Right ventricle myocardium inferior (tissue), 1 donor: ENCODE results near the gene FXYD6. TPM values are rescaled to one million over a fixed set of nuclear protein-coding genes. Genes with fewer than 3 reads are reported as not detected.

ENCODE experiments used
- ATAC-seq: fragments of 200-7000 bp; cut with Tn5 transposase; one replicate; pipeline ENCODE4 v1.9.1; 2020; ENCODE audit warnings: mild to moderate bottlenecking, moderate library complexity
- DNase-seq: peaks from one replicate; pipeline ENCODE4 v3.0.0; 2021; ENCODE audit errors: missing footprints
- intact Hi-C: fragments of 100-400 bp; cut with DNase I; formaldehyde crosslinking; loops from one replicate; pipeline ENCODE4 v1.11.0; 2022
- total RNA-seq: library from RNA; stranded (reverse); fragmentation: NEBNext Ultra II Directional; extraction: Animal tissue kit (Norgen Biotek cat#: 25700); gene quantifications from one replicate; pipeline ENCODE4 v1.2.1, GENCODE V29; 2021
- donor health status: DM: no; HTN: yes; CAD: no; lungs with severe emphysema.

Gene FXYD6
- total RNA-seq, 1 donor from 2014 or later = 41.2 TPM

DNA sequence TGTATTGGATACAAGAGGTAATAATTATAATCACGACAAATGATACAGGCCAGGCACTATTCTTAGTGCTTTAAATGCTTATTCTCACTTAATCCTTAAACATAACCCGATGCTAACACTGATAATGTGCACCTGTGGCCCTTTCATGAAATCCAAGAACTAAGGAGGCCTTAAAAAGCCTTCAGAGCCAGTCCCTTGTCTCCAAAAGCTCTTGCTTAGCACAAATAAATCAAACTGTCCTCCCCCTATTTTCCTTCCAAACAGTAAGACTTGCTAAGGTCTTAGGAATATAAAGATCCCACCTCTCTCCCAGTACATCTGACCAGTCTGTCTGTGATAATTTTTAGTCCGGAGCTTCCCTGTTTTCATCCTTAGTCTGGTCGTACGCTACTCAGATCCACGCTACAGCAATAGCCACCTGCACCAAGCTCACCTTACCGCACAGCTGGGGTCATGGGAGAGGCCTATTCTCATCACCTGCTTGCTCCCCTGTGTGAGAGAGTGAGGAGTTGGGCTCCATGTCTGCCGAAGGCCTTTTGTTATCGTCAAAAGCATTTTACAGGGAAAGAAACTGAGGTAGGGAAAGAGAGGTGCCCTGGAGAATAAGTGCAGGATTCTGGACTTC lies 16.9 kb downstream of the FXYD6 start:
- ATAC-seq = no peak
- intact Hi-C loops = no loop called here
- DNase-seq = no peak

DNA sequence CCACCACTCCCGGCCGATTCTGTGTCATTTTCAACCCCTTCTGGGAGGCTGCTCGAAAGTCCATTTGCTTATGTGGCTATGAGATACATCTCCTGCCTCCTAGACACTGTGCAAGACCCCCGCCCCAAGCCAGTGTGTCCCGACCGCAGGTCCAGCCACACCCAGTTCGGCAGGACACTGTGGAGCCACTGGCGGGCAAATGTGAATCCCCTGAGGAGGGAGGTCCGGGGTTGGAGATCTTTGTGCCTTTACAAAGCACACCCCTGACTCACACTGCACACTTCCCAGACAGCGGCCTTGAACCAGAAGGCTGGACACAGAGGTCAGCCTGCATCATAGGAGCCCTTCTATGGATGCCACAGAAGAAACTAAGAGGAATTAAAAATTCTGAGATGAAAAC lies 17.4 kb downstream of the FXYD6 start:
- ATAC-seq = no peak
- intact Hi-C loops = no loop called here
- no peak for DNase-seq

DNA sequence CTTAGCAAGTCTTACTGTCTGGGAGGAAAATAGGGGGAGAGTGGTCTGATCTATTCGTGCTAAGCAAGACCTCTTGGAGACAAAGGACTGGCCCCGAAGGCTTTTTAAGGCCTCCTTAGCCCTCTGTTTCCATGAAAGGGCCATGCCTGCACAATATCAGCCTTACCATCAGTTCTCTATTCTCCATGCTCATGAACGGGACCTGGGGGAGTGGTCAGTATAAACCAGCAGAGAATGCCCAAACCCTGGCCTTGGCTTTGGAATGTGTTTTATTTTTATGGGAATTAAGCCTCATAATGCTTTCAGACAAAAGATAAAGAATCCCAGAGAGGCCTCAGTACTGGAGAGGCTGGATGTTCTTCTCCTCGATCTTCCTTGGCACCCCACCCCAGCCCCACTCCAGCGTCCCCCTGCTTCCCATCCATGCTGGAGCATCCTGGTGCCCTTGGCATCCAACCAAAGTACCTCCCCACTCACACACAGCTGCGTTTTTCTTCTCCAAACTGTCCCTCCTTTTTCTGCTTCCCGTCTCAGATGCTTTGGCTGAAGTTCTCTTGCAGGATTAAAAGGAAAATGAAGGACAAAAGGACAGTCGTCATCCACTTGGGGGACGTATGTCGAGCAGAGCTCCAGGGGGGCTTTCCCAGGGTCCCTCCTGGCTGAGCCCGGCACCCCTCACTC lies 18.6 kb downstream of the FXYD6 start:
- intact Hi-C loops = no loop called here
- DNase-seq (no peak), ATAC-seq (no peak)

DNA sequence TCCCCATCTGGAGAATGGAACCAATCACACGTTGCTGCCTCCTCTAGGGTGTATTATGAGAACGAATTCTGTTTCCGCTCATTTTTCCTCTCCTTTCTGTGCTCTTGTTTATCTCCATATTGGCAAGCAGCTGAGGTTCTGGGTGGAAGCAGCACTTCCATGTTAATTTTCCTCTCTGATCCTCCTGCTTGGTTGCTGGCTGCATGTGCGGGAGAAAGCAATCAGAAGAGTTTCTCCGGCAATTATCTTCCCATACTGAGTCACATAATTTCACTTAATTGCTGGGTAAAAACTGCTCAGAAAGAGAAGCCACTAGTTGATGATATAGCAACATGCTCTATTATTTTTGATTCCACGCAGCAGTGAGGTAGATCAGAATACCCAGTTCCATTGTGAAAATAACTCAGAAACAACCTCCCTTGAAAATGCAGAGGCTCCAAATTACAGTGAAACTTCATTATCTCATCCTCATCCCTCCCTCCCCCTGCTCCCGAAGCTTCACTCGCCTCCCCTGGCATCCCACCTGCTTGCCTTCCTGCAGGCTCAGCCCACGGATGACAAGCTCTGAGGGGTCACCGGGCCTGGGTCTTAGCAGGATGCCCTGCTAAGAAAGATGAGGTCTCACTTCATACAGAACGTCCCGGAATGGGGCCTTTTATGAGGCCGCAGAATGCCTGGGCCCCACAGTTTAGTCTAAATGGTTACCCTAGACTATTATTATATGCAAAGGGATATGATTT lies 20.4 kb downstream of the FXYD6 start:
- DNase-seq (no peak), ATAC-seq (no peak)
- intact Hi-C loops = no loop called here

DNA sequence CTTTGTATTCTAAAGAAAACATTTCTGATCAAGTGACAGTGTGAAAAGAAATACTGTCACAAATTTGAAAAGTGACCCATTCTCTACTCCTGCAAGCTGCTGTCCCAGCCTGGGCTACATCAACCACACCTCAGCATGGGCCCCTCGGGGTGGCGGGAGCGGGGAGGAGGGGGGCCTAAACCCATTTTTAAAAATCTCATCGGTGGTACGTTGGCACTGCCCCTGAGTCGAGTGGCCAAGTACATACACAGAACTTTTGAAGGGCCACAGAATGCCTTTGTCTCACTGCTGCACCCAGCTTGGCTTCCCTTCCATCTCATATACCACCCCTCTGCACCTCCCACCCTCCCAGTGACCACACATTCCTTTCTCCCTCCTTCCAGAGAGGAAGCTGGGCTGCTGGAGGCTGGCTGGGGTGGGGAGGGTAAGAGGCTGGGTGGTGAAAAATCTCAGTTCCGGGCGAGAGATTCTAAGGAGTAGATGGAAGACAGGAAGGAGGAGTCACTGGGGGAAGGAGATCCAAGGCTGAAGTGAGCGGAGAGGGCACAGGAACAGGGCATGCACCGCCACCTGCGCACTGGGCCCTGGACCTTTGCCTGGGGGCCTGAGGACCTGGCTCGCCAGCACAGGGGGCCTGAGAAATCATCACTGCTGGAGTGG lies 21.1 kb downstream of the FXYD6 start:
- intact Hi-C loops = no loop called here
- ATAC-seq (no peak), DNase-seq (no peak)

DNA sequence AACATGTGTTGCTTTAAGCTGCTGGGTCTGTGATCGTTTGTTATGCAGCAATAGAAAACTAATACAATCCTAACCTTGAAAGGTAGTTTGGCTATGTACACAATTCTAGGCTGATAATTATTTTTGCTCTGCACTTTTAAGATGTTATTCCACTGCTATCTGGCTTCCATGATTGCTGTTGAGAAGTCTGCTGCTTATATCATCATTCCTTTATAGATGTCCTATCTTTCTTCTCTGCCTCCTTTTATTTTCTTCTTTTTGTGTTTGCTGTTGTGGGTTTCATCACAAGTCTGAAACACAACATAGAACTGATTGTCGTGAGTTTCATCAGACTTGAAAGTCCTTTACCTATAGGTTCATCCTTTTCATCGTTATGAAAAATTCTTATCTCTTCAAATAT lies 24.1 kb downstream of the FXYD6 start:
- intact Hi-C loops = loop anchor here (5.0 kb wide), 1 partner anchor 35 kb away; no protein-coding TSS in a partner anchor
- no peak for DNase-seq
- no peak for ATAC-seq

DNA sequence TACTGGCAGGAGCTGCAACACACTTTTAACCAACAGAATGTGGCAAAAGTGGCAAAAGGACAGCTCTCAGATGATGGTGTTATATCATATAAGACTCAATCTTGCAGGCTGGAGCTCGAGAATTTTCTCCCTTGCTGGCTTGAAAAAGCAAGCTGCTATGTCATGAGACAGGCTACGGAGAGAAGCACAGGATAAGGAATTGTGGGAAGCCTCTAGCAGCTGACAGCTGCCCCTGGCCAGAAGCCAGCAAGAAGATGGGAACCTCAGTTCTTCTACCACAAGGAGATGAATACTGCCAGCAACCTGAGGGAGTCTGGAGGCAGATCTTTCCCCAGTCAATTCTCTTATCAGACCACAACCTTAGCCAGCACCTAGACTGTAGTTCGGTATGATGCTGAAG lies 24.6 kb downstream of the FXYD6 start:
- ATAC-seq (peak; percentile 42), DNase-seq (no peak)
- intact Hi-C loops = loop anchor here (5.0 kb wide), 1 partner anchor 35 kb away; no protein-coding TSS in a partner anchor

DNA sequence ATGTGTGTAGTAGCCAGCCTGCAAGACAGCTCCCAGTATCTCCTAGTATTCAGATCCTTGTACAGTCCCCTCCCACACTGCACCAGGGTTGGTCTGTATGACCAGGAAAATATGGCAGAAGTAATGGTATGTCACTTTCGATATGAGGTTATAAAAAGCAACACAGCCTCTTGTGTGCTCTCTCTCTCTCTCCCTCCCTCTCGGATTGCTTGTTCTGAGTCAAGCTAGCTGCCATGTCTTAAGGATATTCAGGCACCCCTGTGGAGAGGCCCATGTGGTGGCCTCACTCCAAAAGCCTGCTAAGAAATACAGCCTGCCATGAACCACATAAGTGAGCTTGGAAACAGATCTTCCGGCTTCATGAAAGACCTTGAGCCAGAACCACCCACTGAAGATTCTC lies 25.4 kb downstream of the FXYD6 start:
- ATAC-seq = peak; percentile 55
- intact Hi-C loops = loop anchor here (5.0 kb wide), 1 partner anchor 36 kb away; no protein-coding TSS in a partner anchor
- no peak for DNase-seq

DNA sequence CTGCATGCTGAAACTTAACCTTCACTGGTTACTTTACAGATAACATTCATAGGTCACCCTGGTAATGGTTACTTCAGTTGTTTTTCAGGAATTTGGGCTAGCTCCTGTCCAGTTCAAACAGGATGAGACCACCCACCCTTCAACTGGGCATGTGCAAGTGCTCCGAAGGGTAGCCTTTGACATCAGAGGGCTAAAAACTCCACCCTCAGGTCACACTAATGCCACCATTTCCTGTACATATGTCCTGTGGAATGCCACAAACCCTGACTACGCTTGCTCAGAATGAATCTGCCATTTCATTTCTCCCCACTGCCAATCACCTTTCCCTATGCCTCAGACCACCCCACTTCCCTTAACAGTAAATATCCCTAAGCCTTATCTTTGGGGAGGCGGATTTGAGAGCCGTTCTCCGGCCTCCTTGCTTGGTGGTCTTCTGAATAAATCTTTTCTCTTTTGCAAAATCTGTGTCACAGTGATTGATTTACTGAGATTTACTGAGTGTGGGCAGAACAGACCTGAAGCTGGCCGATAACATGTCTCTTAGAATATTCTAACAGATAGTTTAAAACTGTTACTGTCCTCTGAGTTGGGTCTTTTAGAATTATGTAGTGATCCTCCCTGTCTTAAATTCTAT lies 26.6 kb downstream of the FXYD6 start:
- DNase-seq (no peak), ATAC-seq (no peak)
- intact Hi-C loops = loop anchor here (5.0 kb wide), 1 partner anchor 37 kb away; no protein-coding TSS in a partner anchor

DNA sequence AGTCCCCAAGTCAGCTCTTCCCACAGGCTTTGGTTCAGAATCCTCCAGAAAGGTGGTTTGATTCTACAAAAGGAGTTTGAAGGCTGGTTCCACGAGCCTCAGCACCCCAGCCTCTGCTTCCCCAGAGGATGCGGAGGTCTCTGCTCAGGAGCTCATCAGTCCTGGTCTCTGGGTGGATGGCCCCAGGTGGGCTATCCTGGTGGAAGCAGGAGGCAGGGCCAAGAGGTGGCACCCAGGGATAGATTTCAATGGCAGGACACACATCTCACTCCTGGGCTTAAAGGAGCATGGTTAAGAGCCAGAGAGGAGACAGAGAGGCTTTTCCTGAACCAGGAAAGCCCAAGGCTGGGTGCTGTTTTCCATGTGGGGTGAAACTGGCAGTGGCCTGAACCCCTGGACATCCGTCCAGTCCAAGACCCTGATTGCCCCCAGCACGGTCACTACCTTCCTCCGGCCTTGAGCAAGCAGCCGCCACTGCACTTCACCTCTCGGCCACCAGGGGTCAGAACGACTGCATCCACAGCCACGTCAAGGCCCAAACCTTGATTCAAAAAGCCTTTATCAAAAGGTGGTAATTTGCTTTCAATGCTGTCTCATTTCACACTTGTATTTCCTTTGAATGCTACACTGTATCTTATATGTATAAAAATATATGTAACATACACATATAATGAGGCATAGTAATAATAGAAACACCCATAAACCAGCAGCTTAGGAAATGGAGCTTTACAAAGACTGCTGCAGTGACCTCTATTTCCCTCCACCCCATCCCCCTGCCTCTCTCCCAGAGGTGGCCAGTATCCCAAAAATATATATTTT lies 32.6 kb downstream of the FXYD6 start:
- intact Hi-C loops = loop anchor here (1.0 to 2.0 kb wide), 2 partner anchors 103 to 209 kb away; no protein-coding TSS in a partner anchor
- DNase-seq (peak; percentile 90), ATAC-seq (peak; percentile 72)

DNA sequence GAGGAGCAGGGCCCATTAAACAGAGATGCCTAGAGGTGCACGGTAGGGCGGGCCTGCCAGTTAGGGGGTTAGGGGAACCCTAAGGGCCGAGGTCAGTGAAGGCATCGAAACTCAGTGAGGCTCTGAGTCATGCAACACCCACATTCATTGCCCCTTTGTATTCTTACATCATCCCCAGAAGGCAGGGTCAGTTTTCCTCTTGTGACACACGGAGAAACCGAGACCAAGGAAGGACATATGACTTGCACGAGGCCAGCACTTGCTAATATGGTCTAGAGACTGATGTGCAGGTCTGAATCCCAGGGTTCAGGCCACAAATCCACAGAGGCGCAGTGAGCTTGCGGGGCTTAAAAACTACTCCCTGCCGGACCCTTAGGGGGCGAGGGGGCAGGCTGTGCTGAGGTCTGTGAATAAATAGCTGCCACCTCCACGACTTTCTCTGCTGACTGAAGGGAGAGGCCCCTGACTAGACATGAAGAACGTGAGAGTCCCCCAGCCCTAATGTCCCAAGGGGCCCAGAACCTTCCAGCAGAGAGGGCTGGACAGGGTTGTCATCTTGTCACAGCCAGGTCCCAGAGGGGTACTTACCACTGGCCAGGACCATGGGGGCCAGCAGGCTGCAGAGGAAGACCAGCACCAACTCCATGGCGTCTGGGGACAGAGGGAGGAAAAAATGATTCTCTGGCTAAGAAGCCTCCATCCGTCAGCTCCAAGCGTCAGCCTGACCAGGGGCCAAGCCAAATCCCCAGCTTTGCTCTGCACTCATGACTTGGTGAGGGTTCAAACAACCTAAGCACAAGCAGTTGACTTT lies 34.1 kb downstream of the FXYD6 start:
- ATAC-seq = no peak
- intact Hi-C loops = no loop called here
- peak; percentile 40 for DNase-seq

DNA sequence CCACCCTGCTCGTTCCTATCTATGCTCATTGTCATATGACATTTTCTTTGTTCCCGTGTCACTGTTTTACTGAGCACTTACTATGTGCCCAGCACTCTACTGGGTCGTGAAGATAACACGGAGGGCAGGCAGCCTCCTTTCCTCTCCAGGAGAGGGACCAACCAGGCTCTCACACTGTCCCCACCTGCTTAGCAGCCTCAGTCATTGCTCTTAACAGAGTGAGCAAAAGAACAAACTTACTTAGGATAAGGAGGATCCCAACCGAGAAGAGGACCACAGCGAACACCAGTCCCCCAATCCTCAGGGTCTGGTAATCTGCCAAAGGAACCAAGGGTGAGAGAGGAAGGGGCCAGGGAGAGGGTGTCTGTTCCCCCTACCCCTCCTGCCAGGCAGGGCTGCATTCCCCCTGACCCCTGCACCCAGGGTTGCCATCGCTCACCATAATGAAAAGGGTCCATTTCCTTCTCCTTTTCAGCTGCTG lies 34.9 kb downstream of the FXYD6 start:
- intact Hi-C loops = no loop called here
- DNase-seq = peak; percentile 32
- no peak for ATAC-seq

DNA sequence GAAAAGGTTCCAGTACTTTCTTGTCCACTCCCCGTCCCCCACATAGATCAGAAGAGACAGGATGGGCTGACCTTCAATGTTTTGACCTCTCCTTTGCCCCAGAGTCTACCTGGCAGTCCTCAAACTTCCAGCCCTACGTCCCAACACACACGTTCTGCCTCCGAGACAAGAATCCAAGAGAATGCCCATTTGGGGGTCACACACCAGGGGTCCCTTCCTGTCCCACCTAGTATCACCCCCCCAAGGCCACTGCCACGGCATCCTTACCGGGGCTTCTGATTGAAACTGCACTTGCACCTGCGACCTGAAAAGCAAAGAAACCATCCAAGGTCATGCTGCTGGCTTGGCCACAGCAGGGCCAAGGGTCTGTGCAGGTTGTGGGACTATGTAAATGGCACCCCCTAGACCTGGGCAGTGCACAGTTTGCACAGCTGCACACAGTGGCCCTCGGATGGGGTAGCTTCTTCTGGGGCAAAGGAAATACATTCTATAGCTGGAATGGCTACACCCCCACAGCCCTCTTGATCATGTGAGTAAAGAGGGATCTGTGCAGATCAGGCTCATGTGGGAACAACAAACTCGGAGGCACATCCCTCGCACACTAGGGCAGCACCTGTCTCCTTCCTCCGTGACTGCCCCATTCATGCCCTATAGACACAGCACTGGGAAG lies 35.4 kb downstream of the FXYD6 start:
- intact Hi-C loops = no loop called here
- ATAC-seq (no peak), DNase-seq (peak; percentile 27)

DNA sequence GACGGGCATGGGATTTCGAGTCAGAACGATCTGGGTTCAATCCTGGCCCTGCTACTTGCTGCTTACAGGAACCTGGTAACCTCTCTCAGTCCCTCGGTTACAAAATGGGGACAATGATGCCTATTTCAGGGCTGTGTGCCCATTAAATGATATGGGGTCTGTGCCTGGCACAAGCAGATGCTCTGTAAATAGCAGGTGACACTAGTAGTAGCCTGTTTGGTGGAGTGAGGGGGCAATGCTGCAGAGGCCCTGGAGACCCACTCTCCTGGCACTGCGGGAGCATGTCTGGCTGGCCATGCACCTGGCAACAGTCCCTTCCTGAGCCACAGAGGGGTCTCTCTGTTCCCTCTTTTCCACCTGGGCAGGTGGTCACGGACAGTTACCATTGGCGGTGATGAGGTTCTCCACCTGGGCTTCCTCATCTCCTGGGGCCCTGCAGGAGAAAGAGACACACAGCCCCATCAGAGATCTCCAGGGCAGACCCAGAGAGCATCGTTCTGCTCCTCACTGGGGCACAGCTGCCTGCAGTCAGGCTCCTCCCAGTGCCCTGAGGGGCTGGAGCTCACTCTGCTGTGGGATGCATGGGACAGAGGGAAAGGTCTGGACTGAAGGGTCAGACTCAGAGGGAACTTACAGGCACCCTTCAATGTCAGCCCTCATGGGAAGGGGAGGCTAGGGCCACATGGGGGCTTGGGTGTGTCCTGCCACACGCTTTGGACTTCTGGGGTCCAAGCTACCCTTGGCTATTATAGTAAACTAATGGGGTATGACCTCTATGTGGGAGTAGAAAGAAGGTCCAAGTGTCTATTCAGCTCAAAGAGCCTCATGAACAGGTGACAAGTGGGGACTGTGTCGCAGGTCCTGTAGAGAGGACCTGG lies 36.3 kb downstream of the FXYD6 start:
- DNase-seq (peak; percentile 31), ATAC-seq (no peak)
- intact Hi-C loops = no loop called here

DNA sequence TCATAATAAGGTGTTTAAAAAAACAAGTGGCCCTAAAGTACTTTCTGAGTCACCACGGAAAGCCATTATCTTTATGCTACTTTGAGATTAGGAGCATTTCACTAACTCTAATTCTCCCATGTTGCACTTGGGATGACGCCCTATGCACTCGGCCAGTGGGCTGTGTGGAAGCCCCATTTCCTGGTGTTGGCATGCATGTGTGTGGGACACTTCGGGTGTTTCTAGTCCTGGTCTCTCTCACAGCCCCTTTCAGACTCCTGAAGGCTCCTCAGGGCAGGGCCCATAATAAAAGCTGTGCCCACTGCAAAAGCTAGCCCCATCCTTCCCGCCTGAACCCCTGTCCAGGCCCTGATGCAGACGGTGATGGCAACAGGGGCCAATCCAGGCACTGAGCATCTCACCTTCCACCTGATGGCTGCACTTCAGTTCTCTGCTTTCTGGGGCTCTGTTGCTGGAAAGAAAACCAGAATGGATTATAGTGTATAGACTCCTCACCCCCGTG lies 37.0 kb downstream of the FXYD6 start:
- DNase-seq (no peak), ATAC-seq (no peak)
- intact Hi-C loops = no loop called here
